ENCODE data around the gene EP300.
"Not testable (repeated sequence)": the region's sequence is repeated elsewhere in the genome, so short reads cannot be mapped to it uniquely, and the experiment has no call there.

EP300 gene

GRCh38 chr22:41140365-41140957 is 48.1 kb downstream of the EP300 start:
- in situ Hi-C loops (cut with MboI; ENCODE audit: low sequenced_read_pairs), result no loop called here

GRCh38 chr22:41145921-41146320 is 53.5 kb downstream of the EP300 start:
- in situ Hi-C loops (cut with MboI; ENCODE audit: low sequenced_read_pairs), result not testable (repeated sequence)

- in situ Hi-C loops (cut with MboI; ENCODE audit: low sequenced_read_pairs), result no loop called here
Observed at GRCh38 chr22:41146573-41146972, 54.2 kb downstream of the EP300 start.

- in situ Hi-C loops (cut with MboI; ENCODE audit: low sequenced_read_pairs), result no loop called here
Observed at GRCh38 chr22:41147722-41148121, 55.3 kb downstream of the EP300 start.

- in situ Hi-C loops (cut with MboI; ENCODE audit: low sequenced_read_pairs), result loop anchor here (25.0 kb wide), 1 partner anchor 484 kb away; no protein-coding TSS in a partner anchor
Observed at GRCh38 chr22:41152902-41153301, 60.5 kb downstream of the EP300 start.

- in situ Hi-C loops (cut with MboI; ENCODE audit: low sequenced_read_pairs), result loop anchor here (25.0 kb wide), 1 partner anchor 480 kb away; no protein-coding TSS in a partner anchor
Observed at GRCh38 chr22:41157083-41157482, 64.7 kb downstream of the EP300 start.

DNA sequence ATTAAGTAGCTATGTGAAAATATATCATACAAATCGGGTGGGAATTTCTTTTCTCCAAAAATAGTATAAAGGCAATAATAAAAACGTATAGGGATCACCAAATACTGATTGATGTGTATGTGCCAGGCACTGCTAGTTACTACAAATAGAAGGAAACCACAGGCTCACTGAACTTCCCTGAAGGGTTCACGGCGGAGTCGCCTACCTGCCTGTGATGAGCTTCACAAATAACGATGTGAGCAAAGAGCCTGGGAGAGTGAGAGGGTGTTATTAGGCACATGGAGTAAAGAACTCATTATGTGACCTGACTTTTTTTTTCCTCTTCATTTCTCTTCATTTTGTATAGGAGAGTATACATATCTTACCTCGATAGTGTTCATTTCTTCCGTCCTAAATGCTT is 76.8 kb downstream of the EP300 start:
- in situ Hi-C loops (cut with MboI; ENCODE audit: low sequenced_read_pairs), result loop anchor here (25.0 kb wide), 1 partner anchor 468 kb away; no protein-coding TSS in a partner anchor

DNA sequence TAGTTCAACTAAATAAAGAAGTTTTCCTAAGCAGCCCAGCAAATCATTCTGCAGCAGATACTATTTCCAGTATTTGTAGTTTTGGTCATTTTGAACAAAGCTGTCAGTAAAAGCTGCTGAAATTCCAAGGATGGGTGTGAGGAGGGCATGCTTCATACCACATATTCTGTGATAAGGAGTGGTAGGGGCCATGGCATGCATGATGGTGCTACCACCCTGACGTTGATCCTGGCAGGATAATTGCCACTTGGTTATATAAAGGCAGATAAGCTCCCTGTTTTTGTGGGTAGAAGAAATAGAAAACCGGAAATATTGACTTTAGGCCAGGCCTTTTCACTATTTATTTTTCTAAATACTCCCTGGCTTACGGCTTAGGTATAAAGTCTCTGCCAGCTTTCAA is 79.6 kb downstream of the EP300 start:
- in situ Hi-C loops (cut with MboI; ENCODE audit: low sequenced_read_pairs), result loop anchor here (25.0 kb wide), 1 partner anchor 465 kb away; no protein-coding TSS in a partner anchor

DNA sequence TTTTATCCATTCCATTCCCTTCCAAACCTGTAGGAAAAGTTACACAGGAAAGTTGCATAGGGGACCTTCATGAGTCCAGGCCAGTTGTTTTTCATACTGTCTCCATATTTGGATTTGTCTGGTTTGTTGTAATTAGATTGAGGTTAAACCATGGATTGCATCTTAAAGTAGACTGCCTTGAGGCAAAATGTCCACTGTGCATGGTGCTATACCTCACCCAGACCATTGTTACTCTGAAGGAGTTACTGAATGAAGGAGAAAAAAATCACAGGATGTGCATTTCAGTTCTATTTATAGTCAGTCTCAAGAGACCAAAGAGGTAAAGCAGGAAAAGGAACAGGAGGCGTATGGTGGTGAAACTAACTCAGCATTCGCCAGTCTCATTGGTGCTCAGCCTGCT is 83.2 kb downstream of the EP300 start:
- in situ Hi-C loops (cut with MboI; ENCODE audit: low sequenced_read_pairs), result no loop called here

- in situ Hi-C loops (cut with MboI; ENCODE audit: low sequenced_read_pairs), result no loop called here
Observed at GRCh38 chr22:41177040-41177621, 84.7 kb downstream of the EP300 start.

- in situ Hi-C loops (cut with MboI; ENCODE audit: low sequenced_read_pairs), result no loop called here
Observed at GRCh38 chr22:41177622-41178424, 85.4 kb downstream of the EP300 start.

DNA sequence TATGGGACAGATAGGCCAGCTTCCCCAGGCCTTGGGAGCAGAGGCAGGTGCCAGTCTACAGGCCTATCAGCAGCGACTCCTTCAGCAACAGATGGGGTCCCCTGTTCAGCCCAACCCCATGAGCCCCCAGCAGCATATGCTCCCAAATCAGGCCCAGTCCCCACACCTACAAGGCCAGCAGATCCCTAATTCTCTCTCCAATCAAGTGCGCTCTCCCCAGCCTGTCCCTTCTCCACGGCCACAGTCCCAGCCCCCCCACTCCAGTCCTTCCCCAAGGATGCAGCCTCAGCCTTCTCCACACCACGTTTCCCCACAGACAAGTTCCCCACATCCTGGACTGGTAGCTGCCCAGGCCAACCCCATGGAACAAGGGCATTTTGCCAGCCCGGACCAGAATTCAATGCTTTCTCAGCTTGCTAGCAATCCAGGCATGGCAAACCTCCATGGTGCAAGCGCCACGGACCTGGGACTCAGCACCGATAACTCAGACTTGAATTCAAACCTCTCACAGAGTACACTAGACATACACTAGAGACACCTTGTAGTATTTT is 86.1 kb downstream of the EP300 start:
- in situ Hi-C loops (cut with MboI; ENCODE audit: low sequenced_read_pairs), result no loop called here

- in situ Hi-C loops (cut with MboI; ENCODE audit: low sequenced_read_pairs), result not testable (repeated sequence)
Observed at GRCh38 chr22:41180362-41180761, 88.0 kb downstream of the EP300 start.

- in situ Hi-C loops (cut with MboI; ENCODE audit: low sequenced_read_pairs), result no loop called here
Observed at GRCh38 chr22:41180926-41181325, 88.5 kb downstream of the EP300 start.

DNA sequence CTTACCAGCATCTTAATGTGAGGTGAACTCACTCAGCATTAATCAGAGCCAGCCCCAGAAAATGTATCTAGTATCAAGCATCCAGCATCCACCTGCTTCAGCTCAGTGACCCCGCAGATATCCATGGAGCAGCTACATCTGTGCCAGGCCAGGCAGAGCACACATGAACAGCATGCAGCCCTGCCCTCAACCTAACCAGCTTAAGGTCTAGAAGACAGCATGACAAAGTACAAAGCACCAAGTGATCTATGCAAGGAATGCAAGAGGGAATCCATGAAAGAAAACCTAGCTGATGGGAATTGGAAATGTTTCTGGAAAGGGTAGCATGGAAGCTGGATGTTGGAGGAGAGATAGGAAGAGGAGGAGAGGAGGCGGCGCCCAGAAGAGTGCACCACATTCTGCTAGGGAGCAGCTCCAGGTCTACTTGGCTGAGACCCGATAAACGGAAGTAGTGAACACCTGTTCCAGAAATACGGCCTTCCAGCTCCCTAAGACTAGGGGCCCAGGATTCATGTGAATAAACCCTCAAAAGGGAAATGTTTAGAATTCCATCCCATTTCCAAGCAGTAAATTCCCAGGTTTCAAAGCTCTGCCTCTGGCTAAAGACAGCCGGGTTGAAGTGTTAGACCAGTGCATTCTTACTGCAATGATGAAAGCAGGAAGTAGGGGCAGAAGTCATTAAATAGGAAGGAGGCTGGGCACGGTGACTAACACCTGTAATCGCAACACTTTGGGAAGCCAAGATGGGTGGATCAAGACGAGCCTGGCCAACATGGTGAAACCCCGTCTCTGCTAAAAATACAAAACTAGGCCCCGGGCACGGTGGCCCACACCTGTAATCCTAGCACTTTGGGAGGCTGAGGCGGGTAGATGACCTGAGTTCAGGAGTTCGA is 89.2 kb downstream of the EP300 start:
- in situ Hi-C loops (cut with MboI; ENCODE audit: low sequenced_read_pairs), result no loop called here

GRCh38 chr22:41184679-41185078 is 92.3 kb downstream of the EP300 start:
- in situ Hi-C loops (cut with MboI; ENCODE audit: low sequenced_read_pairs), result no loop called here

GRCh38 chr22:41191467-41191866 is 99.1 kb downstream of the EP300 start:
- in situ Hi-C loops (cut with MboI; ENCODE audit: low sequenced_read_pairs), result no loop called here

- in situ Hi-C loops (cut with MboI; ENCODE audit: low sequenced_read_pairs), result no loop called here
Observed at GRCh38 chr22:41193829-41194228, 101.4 kb downstream of the EP300 start.

- in situ Hi-C loops (cut with MboI; ENCODE audit: low sequenced_read_pairs), result no loop called here
Observed at GRCh38 chr22:41197038-41197972, 104.9 kb downstream of the EP300 start.

All from HL-60/S4 treated with phorbol 12-myristate 13-acetate at 8.2 ng/mL for 4 days and 3 days (cell line).